ENCODE results near the gene CHCHD4.

- TF ChIP-seq POLR2A (IDR thresholded peaks at IDR 0.05; ENCODE audit: low read length) (no peak), GATA1 (IDR thresholded peaks at IDR 0.05; ENCODE audit: low read depth, low read length) (no peak)
Measured at GRCh38 chr3:14126017-14126886, 1.6 kb upstream of the CHCHD4 start.
